HuH-7 (cell line): ENCODE measurements around the gene PI16.
"Not testable (repeated sequence)": the region's sequence is repeated elsewhere in the genome, so short reads cannot be mapped to it uniquely, and the experiment has no call there.

Experiments used
- DNase-seq: peaks from one replicate; pipeline ENCODE4 v3.0.0; 2011; ENCODE audit warnings: low spot score

Gene PI16

GRCh38 chr6:36975231-36976006, 20.9 kb downstream of the PI16 start:
- DNase-seq, result no peak

- DNase-seq, result no peak
Measured at GRCh38 chr6:36976007-36976264, 21.4 kb downstream of the PI16 start.

GRCh38 chr6:36976509-36976908, 22.0 kb downstream of the PI16 start:
- DNase-seq, result no peak

GRCh38 chr6:36976931-36977330, 22.4 kb downstream of the PI16 start:
- DNase-seq, result no peak

GRCh38 chr6:36977470-36977941, 23.0 kb downstream of the PI16 start:
- DNase-seq, result peak; percentile 43

- no peak for DNase-seq
Measured at GRCh38 chr6:36978421-36979346, 24.1 kb downstream of the PI16 start.

- no peak for DNase-seq
Measured at GRCh38 chr6:36979347-36979742, 24.8 kb downstream of the PI16 start.

- no peak for DNase-seq
Measured at GRCh38 chr6:36980129-36980528, 25.6 kb downstream of the PI16 start.

- no peak for DNase-seq
Measured at GRCh38 chr6:36980876-36981619, 26.5 kb downstream of the PI16 start.

- no peak for DNase-seq
Measured at GRCh38 chr6:36983538-36983937, 29.0 kb downstream of the PI16 start.

GRCh38 chr6:36984581-36985416, 30.3 kb downstream of the PI16 start:
- no peak for DNase-seq

GRCh38 chr6:36985417-36985807, 30.9 kb downstream of the PI16 start:
- DNase-seq, result no peak

GRCh38 chr6:36985808-36986703, 31.5 kb downstream of the PI16 start, which contains the start of gene MTCH1:
MTCH1 (minus strand) TSS chr6:36986196; CDS start chr6:36986173, 23 bp downstream.
- peak; percentile 84 for DNase-seq

GRCh38 chr6:36986704-36987047, 32.1 kb downstream of the PI16 start:
- no peak for DNase-seq

- DNase-seq, result no peak
Measured at GRCh38 chr6:36989264-36989663, 34.7 kb downstream of the PI16 start.

- not testable (repeated sequence) for DNase-seq
Measured at GRCh38 chr6:36990401-36990800, 35.9 kb downstream of the PI16 start.

GRCh38 chr6:36997811-36998722, 43.5 kb downstream of the PI16 start:
- DNase-seq, result no peak

GRCh38 chr6:36998723-36999038, 44.1 kb downstream of the PI16 start:
- no peak for DNase-seq

GRCh38 chr6:36999061-36999750, 44.7 kb downstream of the PI16 start:
- DNase-seq, result no peak
